ENCODE results near the gene FKBP4. TPM values are rescaled to one million over a fixed set of nuclear protein-coding genes. Genes with fewer than 3 reads are reported as not detected.

The FKBP4 gene
- total RNA-seq, 2 donors from 2014 or later, result 29.0 to 29.8 TPM

DNA sequence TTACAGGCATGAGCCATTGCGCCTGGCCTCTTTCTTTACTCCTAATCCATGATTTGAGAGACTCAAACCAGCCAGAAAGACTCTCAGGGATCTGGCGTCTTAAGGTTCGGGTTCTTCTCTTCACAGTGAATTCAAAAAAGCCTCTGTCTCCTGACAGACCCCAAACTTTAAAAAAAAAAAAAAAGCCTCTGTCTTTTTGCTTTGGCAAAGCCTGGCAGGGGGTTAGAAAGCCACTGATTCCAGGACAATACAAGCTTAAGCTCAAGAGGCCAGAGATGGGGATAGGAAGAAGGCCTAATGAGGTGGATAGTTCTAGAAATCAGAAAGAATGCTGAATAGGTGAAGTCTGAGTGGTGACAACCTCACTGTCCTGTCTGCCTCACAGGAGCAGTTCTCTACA, 31.3 kb downstream of the FKBP4 start:
- Histone ChIP-seq H3K36me3 (replicated peaks in 1 of 2; ENCODE audit: insufficient read depth in 1 of 2, low read depth in 2 of 2) (peaks cover 12 to 40% of the 10 kb centered on the region in 2 donors), H3K27me3 (no peaks in the 10 kb centered on the region), H3K27ac (no peak overlapping the region), H3K4me1 (no peaks in the 10 kb centered on the region), H3K9me3 (no peaks in the 10 kb centered on the region), H3K4me3 (no peak overlapping the region)
- no peak for ATAC-seq
- TF ChIP-seq POLR2A (IDR thresholded peaks at IDR 0.05), result no peak
- TF ChIP-seq, protein P1, sequence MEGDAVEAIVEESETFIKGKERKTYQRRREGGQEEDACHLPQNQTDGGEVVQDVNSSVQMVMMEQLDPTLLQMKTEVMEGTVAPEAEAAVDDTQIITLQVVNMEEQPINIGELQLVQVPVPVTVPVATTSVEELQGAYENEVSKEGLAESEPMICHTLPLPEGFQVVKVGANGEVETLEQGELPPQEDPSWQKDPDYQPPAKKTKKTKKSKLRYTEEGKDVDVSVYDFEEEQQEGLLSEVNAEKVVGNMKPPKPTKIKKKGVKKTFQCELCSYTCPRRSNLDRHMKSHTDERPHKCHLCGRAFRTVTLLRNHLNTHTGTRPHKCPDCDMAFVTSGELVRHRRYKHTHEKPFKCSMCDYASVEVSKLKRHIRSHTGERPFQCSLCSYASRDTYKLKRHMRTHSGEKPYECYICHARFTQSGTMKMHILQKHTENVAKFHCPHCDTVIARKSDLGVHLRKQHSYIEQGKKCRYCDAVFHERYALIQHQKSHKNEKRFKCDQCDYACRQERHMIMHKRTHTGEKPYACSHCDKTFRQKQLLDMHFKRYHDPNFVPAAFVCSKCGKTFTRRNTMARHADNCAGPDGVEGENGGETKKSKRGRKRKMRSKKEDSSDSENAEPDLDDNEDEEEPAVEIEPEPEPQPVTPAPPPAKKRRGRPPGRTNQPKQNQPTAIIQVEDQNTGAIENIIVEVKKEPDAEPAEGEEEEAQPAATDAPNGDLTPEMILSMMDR (IDR thresholded peaks at IDR 0.05), result no peak
- no peak for DNase-seq
- WGBS, 2 donors, result 92 to 98% methylated on average over 3 of the region's 3 CpGs
- intact Hi-C loops (cut with DNase I), result no loop called here

DNA sequence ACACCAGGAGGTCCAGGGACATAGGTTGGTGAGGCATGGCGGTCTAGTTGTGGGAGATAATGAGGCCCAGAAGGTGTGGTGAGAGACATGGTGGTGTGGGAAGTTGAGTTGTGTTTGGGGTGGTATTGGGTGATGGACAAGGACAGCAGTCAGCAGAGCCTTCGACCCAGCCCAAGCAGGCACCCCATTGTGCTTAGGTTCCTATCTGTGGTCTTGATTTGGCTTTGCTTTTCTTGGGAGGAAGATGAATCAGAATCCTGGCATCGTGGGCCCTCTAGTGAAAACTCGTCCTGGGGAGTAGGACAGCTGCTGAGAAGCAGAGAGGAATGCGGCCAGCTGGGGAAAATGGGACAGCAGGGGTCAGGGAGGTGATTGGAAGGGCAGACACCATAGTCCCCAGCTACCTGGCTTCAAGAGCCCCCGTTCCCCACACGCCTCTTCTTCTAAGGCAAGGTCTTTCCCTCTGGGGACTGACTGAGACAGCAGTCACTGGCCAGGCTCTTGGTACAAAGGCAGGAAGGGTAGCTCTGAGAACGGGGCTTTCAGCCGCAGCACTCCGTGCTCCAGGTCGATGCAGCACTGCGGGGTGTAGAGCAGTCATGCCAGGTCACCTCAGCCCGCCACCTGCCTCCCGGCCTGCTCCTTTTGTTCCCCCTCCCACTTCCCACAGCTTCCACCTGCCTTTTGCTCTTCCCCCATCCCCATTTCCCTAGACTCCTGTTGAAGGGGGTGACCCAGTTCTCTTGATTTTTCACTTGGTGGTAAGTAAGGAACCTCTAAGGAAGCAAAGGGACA, 32.1 kb downstream of the FKBP4 start:
- H3K9me3 ChIP-seq, result no peaks in the 10 kb centered on the region
- intact Hi-C loops (cut with DNase I), result no loop called here
- DNase-seq (no peak), ATAC-seq (no peak)
- no peak overlapping the region for H3K27ac ChIP-seq
- no peak overlapping the region for H3K4me3 ChIP-seq
- H3K4me1 ChIP-seq, result no peaks in the 10 kb centered on the region
- no peak for TF ChIP-seq POLR2A (IDR thresholded peaks at IDR 0.05)
- H3K36me3 ChIP-seq (replicated peaks in 1 of 2; ENCODE audit: insufficient read depth in 1 of 2, low read depth in 2 of 2), result peaks cover 11 to 33% of the 10 kb centered on the region in 2 donors
- WGBS, 2 donors, result 89 to 91% methylated on average over 14 of the region's 14 CpGs
- H3K27me3 ChIP-seq, result no peaks in the 10 kb centered on the region

DNA sequence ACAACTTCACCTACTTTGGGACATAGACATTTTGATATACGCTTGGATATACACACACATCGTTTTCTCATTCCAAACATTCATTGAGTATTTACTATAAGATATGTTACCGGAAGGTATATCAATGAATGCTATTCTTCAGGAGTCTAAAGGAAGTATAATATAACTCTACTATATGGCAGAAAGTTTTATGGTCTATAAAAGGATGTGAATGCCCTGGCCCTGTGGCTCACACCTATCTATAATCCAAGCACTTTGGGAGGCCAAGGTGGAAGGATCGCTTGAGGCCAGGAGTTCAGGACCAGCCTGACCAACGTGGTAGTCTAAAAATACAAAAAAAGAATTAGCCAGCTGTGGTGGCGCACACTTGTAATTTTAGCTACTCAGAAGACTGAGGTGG, 34.5 kb downstream of the FKBP4 start:
- Histone ChIP-seq H3K27me3 (no peaks in the 10 kb centered on the region), H3K4me1 (peaks cover under 1% of the 10 kb centered on the region), H3K4me3 (no peak overlapping the region), H3K27ac (no peak overlapping the region), H3K9me3 (no peaks in the 10 kb centered on the region), H3K36me3 (replicated peaks in 1 of 2; ENCODE audit: insufficient read depth in 1 of 2, low read depth in 2 of 2) (peaks cover 0 to 15% of the 10 kb centered on the region in 2 donors)
- WGBS, 2 donors, result 92 to 93% methylated on average over 6 of the region's 6 CpGs
- intact Hi-C loops (cut with DNase I), result no loop called here
- no peak for DNase-seq
- no peak for ATAC-seq
- TF ChIP-seq POLR2A (IDR thresholded peaks at IDR 0.05), result no peak
- TF ChIP-seq, protein P1 (IDR thresholded peaks at IDR 0.05), result no peak

DNA sequence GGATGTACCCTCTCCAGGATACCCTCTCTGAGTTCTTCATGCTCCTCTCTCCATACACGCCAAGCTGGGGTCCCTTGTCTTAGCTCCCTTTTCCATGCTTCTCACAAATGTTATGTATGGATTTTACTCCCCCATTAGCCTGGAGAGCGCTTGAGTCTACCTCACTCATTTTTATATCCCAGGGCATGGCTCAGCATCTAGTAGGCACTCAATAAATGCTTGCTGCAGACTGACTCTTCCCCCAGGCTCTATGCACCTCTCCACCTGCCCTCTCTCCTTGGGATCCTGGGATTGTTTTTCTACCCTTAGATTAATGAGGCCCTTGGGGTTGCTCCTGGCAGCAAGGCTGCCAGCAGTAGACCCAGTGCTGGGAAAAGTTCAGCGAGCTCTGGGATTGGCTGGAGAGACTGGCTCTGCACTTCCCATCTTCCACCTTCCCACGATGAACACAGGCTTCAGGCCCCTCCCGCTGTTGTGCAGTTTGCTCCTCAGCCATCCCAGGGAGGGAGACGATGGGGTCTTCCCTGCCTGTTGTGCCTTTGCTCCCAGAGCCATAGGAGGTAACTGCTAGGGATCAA, 37.9 kb downstream of the FKBP4 start:
- Histone ChIP-seq H3K9me3 (no peaks in the 10 kb centered on the region), H3K4me3 (no peak overlapping the region), H3K27me3 (no peaks in the 10 kb centered on the region), H3K4me1 (peaks cover 11% of the 10 kb centered on the region), H3K36me3 (replicated peaks in 1 of 2; ENCODE audit: insufficient read depth in 1 of 2, low read depth in 2 of 2) (no peaks in the 10 kb centered on the region), H3K27ac (no peak overlapping the region)
- no peak for ATAC-seq
- 67 to 95% methylated on average over 2 to 6 of the region's 6 CpGs for WGBS, 2 donors
- TF ChIP-seq POLR2A (IDR thresholded peaks at IDR 0.05), result no peak
- TF ChIP-seq, protein P1 (IDR thresholded peaks at IDR 0.05), result no peak
- intact Hi-C loops (cut with DNase I), result no loop called here
- DNase-seq, result no peak

DNA sequence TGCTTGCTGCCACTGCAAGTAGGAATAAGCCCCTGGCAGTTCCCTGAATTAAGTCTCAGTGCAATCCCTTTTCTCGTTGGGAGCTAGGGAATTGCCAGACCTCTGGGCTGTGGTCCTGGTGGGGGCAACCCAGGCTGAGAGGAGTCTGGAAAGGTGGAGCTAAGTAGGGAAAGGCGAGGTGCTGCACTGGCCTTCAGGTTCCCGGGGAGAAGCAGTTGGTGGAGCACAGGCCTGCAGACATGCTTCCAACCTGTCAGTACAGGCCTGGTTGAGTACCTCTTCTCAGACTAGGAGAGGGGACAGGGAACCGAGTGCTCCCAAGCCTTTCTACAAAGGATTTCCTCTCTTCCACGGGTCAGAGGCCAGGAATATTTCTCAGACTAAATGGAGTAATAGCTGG, 38.6 kb downstream of the FKBP4 start:
- no peaks in the 10 kb centered on the region for H3K9me3 ChIP-seq
- intact Hi-C loops (cut with DNase I), result no loop called here
- no peaks in the 10 kb centered on the region for H3K27me3 ChIP-seq
- 43 to 64% methylated on average over 5 of the region's 5 CpGs for WGBS, 2 donors
- H3K4me3 ChIP-seq, result no peak overlapping the region
- TF ChIP-seq POLR2A (IDR thresholded peaks at IDR 0.05), result no peak
- TF ChIP-seq, protein P1 (IDR thresholded peaks at IDR 0.05), result no peak
- DNase-seq, result no peak
- no peak overlapping the region for H3K27ac ChIP-seq
- peaks cover 11% of the 10 kb centered on the region for H3K4me1 ChIP-seq
- no peak for ATAC-seq
- no peaks in the 10 kb centered on the region for H3K36me3 ChIP-seq (replicated peaks in 1 of 2; ENCODE audit: insufficient read depth in 1 of 2, low read depth in 2 of 2)
